ENCODE results near the gene GP1BA. TPM values are rescaled to one million over a fixed set of nuclear protein-coding genes. Genes with fewer than 3 reads are reported as not detected.
A peak's percentile ranks its signal among the peaks of the same experiment; 100 is the strongest.

Gene GP1BA
- total RNA-seq, 2 donors from 2014 or later = not detected

GRCh38 chr17:4965311-4965986, 33.4 kb downstream of the GP1BA start:
- intact Hi-C loops (cut with DNase I) = no loop called here
- no peak for DNase-seq (ENCODE audit: low spot score)

DNA sequence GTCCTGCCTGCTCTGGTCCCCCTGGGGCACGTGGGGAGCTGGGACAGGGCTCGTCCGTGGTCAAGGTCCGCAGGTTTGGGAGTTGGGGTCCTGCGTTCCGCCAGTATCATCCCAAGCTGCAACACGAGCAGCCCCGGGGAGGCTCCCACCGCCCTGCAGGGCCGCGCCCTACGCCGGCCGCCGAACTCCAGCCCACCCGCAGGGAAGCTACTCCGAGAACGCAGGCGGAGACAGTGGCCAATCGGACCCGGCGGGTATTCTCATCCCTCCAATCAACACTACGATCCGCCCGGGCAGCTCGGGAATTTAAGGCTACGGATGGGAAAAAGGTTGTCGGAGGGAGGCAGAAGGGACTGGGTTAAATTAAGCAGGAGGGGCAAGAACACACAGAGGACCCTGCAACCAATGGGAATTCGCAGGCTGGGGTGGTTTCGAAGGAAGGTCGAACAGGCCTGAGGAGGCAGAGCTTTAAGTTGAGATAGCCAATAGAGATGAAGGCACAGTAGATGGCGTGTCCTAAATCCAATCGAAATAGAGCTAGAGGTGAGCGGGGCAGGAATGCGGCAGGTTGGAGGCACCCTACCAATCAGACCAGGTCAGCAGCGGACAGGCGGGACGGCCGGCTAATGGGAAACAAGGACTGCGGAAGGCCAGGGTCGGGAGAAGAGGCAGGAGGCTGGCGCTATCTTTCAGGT, 34.9 kb downstream of the GP1BA start:
- intact Hi-C loops (cut with DNase I) = no loop called here

DNA sequence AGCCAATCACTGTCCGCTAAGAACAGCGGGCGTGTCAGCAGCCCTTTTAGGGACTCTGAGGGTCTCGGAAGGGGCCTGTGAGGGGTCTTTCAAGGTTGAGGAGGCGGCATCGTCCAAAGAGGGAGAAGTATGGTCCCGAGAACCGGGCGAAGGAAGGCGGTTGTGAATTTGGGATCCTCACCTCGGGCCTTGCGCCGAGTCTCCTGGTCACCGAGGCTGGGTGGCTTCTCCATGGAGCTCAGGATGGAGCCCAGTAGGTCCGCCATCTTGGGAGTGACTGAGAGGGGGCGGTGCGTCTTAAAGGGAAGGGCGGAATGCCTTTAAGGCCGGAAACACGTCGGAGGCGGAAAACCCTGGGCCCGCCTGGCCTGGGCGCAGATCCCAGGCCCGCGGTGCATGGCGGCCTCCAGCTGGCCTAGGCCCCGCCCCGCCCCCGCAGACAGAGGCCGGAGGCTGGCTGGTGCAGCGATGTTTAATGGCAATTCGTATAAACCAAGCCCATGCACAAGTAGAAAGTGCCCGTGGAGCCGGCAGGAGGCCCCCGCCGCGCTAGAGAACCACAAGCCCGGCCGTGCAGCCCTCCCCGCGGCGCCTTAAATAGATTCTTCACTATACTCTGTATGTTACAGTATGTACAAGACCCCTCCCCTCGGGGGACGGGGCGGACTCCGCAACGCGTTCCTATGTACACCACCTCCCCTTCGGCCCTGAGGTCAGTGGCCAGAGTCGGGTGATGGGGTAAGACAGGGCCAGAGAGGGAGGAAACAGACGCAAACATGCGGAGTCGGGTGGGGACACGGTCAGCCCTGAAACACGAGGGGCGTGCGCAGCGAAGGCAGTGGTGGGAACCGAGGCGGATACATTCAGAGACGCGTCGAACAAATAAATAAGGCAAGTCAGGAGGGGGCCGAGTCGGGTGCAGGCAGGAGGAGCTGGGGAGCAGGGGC, 35.7 kb downstream of the GP1BA start, which contains the start of gene SPAG7:
Gene SPAG7, minus strand, starts transcription at position 279 of the 947 bp plus-strand sequence. Its CDS starts 13 bp downstream, at position 266.
- intact Hi-C loops (cut with DNase I) = no loop called here
- DNase-seq (ENCODE audit: low spot score) = peak; percentile 98

More for the DNA sequence above, 34.9 kb downstream of the GP1BA start:
- DNase-seq (ENCODE audit: low spot score) = peak; percentile 99

DNA sequence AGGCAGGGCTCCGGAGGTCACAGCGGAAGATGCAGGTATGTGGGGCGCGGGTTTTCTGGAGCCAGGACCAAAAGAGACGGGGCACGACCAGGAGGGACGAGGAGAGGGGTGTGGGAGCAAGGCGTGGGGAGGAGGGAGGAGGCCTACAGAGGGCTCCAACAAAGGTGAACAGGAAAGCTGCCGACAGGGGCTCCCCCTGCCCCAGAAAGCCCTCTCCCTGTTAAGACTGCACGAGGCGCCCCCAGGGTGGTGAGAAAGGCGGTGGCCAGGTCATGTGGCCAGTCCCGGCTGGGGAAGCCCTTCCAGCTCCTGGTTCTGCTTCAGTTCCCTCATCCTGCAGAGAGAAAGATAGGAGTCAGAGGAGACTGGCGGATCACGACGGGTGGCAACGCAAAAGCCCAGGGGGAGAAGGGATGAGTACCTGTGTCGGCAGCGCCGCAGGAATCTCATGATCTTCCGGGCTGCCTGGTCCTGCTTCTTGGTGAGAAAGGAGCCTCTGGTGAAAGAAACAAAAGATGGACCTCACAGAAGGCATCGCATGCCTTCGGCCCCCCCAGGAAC, 36.5 kb downstream of the GP1BA start:
- intact Hi-C loops (cut with DNase I) = no loop called here
- no peak for DNase-seq (ENCODE audit: low spot score)

DNA sequence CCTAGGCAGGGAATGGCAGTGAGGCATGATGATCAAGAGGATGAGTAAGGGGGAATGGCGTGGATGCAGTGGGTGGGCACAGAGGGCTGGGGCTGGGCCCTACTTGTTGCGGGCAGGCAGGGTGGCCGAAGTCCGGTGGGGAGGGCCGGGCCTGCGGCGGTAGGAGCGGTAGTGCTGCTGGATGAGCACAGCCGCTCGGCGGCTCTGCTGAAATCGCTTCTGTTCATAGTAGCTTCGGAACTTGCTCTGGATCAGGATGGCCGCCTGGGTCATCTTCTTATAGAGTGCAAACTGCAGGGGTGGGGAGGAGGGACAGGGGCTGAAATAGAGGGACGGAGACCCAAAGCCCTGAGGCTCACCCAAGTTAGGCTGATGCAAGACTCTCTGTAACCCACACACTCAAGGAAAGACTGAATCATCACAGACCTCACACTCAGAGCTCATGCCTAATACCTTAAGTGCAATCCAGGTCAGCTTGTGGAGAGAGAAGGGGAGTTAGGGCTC, 37.0 kb downstream of the GP1BA start:
- DNase-seq (ENCODE audit: low spot score) = no peak
- intact Hi-C loops (cut with DNase I) = no loop called here

DNA sequence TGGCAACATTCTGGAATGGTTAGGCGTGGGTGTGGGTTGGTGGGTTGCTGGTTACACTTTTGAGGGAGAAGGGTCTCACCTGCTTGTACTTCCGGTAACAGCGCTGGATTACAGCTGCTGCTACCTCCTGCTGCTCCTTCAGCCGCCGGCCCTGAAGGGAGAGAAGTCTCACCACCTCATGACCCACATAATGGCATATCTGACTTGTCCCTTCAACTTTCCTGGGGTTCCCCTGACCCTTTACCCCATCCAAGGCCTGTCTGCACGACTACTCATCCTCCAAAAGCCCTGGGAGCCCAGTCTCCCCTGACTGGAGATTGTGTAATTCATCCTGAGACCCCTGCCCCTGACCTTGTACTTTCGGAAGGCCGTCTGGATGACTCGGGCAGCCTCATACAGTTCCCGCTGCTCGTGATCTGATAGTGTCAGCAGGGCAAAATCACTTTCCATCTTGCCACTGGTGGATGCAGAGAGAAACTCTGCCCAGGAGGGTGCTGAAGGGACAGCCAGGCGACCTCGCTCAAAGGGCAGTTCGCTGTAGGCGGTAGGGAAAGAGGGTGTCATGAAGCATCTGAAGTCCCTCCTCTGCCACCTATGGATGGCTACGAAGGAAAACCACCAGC, 37.6 kb downstream of the GP1BA start:
- DNase-seq (ENCODE audit: low spot score) = no peak
- intact Hi-C loops (cut with DNase I) = no loop called here

DNA sequence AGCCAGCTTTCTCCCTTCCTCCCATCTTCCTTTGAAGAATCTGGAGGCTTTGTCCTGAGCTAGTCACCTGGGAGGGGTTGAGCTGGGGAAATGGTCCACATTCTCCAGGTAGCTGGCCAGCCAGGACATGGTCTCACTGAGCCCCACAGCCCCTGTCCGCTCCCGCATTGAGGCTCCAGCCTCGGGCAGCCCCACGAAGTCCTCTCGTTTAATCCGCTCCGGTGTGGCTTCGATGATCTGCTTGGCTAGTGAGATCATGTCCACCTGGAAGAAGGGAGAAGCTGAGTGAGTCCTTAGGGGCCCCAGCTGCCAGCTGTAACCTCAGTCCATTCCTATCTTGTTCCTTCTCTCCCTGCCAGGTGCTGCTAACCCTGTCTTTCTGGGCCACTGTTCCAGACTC, 38.2 kb downstream of the GP1BA start:
- intact Hi-C loops (cut with DNase I) = no loop called here
- no peak for DNase-seq (ENCODE audit: low spot score)

GRCh38 chr17:4971826-4972225, 39.7 kb downstream of the GP1BA start:
- intact Hi-C loops (cut with DNase I) = no loop called here
- no peak for DNase-seq (ENCODE audit: low spot score)

DNA sequence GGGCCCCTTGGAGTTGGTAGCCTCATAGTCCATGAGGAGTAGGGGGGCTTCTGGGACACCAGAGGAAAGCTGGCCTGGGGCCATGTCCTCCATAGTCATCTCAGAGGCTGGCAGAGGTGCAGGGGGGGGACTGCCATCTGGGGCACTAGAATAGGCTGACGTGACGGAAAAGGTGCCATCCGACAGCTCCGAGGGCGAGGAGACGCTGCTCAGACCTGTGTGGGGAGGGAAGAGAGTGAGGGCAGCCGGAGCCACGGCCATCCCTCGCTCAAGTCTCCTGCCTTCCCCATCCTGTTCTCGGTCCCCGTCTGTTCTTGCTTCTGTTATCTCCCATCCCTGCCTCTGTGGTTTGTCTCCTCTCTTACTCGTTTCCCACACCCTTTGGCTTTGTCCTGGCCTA, 40.2 kb downstream of the GP1BA start:
- no peak for DNase-seq (ENCODE audit: low spot score)
- intact Hi-C loops (cut with DNase I) = no loop called here

DNA sequence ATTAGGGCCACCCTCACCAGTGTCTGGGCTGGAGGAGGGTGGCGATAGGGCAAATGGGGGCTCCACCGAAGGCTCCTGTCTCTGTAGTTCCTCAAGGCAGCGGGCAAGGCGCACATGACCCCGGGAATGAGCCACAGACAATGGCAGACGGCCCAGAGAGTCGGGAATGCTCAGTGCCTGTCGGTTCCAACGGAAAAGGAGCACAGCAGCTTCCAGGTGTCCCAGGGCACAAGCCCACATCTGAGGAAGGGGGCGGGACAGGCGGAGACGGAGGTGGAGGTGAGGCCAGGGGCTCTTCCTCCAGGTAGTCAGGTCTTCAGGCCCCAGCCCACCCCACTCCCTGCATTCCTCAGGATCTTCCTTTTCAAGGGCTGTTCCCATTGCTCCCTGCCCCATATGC, 40.7 kb downstream of the GP1BA start:
- no peak for DNase-seq (ENCODE audit: low spot score)
- intact Hi-C loops (cut with DNase I) = no loop called here

- intact Hi-C loops (cut with DNase I) = no loop called here
- no peak for DNase-seq (ENCODE audit: low spot score)
Observed at GRCh38 chr17:4973256-4974114, 41.4 kb downstream of the GP1BA start.

DNA sequence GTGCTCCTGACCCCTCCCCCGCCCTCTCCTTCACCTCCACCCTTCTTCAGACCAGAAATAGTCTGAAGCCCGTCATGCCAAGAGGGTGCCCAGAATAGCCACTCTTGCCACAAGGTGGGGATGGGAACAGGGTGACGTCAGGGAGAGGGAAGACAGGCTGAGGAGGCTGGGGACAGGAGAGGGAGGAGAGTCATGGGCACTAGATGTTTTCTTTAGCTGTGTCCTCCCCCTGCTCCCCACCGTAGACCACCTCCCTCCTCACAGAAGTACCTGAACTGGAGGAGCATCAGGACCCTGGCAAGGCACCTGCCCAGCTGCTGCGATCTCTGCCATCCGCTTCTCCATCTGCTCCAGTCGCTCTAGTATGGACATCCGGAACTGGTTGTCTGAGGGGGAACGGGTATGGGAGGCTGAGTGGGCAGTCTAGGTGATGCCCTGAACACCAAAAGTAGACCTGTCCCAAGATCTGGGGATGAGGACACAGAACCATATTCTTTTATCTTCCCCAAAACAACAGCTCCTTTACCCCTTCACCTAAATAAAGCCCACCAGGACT, 42.1 kb downstream of the GP1BA start:
- DNase-seq (ENCODE audit: low spot score) = no peak
- intact Hi-C loops (cut with DNase I) = no loop called here

DNA sequence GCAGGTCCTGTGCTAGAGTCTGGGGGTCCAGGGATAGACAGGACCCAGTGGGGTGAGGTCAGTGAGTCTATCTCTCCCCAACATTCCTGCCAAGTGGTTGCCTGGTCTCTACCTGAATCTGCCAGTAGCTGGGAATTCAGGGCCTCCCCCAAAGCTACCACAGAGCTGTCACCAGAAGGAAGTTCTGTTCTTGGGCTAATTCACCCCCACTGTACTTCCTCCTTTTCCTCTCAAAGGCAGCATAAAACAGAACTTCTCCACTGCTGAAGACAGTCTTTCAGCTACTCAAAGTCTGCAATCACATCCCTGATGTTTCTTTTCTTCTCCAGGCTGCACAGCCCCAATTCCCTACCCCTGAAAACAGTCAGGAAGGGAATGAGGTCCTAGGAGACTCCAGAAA, 46.6 kb downstream of the GP1BA start:
- intact Hi-C loops (cut with DNase I) = no loop called here
- DNase-seq (ENCODE audit: low spot score) = no peak

DNA sequence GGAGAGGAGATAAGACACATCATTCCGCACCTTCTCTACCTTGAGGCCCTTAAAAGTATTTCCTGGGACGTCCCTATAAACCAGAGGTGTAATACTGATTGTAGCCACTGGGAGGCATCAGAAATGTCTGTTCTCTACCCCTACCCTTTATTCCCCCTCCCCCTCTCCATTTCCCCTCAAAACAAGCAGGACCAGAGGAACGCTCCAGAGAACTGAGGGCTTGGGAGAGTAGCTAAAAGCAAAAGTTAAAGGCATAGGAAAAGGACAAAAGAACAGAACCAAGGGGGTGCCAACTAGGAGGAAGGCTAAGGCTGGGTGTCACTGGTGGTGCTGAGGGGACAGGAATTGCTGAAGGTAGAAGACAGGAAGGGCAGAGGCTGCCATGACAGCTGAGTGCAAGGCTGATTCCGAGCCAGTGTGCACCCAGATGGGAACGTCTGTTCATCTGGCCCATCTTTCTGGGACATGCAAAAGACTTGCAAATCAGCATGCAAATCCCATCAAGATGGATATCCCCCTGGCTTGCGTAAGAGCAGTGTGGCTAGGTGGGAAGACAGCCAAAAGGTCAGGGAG, 48.7 kb downstream of the GP1BA start:
- no peak for DNase-seq (ENCODE audit: low spot score)
- intact Hi-C loops (cut with DNase I) = no loop called here

DNA sequence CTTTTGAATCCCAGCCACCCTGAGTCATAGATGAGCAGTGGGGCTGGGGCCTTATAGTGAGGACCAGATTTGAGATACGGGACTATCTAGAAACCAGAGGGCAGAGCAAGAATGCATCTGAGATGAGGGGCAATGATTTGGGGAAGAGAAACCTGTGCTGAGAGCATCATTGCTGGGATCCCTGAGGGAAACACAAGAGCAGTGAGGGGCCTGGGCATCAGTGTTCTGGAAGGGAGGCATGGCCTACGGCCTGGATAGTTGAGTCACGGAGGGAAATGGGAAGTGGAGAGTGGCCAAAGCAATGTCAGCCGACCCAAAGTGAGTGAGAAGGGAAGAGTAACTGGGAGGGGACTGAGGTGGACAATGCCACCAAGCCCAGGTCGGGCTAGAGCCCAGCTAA, 50.2 kb downstream of the GP1BA start:
- intact Hi-C loops (cut with DNase I) = no loop called here
- DNase-seq (ENCODE audit: low spot score) = no peak
